ENCODE measurements around the gene HOXB3.
"Not testable (repeated sequence)": the region's sequence is repeated elsewhere in the genome, so short reads cannot be mapped to it uniquely, and the experiment has no call there.

Gene HOXB3

DNA sequence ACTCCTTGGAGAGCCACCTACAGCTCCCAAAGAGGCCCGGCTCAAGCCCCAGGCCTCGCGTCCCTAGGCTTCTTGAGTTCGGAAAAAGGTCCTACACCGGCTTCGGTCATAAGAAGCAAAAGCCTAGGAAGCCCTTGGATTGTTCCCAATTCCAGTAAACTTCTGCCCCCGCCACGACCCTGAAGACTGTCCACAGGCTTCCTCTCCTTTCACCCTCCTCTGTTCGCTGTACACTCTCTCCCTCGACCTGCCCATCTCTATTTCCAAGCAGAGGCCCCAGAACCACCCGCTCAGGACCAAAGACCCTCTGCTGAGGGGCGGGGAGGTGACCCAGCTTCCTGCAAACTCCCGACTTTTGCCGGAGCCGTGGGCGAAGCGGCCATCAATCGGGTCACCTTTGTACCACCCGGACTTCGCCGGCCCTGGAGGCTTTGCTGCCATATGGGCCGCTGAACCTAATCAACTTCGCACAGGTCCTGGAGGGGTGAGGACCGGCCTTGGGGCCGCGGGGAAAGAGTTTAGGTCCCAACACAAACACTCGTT lies 47.9 kb downstream of the HOXB3 start:
- no peak for DNase-seq

DNA sequence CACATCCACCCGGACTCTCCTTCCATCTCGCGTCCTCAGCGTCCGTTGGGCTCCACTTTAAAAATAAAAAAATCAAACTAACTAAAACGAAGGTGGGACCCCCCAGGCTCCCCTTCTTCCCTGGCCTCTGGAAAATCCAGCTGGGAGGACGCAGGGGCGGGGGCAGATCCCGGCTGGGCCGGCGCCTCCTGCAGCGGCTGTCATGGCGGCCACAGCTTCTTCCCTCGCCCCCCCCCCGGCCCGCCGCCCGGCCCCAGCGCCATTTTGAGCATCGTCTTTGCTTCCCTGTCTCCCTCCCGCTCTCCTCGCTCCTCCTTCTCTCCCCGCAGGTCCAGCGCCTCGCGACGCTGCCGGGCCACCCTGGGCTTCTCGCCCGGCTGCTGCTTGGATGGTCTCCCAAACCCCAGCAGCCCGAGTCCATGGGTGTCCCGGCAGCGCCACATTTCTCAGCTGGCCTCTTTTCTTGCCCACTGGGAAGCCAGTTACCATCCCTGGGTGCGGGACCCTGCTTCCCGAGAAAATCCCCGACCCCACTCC lies 48.4 kb downstream of the HOXB3 start:
- no peak for DNase-seq

DNA sequence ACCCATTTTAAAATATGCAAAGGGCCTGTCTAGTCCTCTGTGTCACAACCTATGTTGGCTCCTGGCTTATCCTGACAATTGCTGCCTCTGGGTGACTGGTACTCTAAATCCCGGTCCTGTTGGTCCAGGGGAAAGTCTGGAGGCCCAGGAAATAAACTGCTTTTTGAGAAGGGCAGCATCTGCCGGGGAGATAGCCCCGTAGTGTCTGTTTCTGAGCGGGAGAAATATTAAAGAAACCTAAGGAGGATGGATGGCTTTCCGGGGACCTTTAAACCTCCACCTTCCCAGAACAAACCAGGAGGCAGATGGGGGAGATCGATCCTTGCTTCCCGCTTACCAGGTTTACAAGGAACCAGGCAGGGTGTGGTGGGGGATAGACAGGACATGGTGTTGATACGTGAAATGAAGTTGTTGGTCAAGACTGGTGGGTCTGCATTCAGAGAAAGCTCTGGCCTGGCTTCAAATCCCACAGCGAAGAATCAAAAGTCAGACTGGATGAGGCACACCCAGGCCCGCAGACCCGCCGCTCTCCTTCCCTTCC lies 48.9 kb downstream of the HOXB3 start:
- DNase-seq = no peak

DNA sequence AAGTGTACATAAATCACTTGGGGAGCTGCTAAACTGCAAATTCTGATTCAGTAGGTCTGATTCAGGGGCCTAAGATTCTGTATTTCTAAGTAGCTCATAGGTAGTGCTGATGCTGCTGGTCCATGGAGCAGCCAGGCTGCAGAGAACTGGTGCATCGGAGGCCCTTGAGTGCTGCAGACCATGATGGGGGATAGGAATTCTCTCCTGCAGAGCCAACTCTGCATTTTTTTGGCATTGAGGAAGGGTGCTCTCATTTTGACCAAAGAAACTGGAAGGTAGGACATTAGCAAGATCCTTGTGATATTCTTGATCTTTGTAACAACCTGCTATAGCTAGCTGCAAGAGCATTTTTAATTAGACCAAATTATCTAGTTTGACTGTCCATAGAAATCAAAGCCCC lies 49.8 kb downstream of the HOXB3 start:
- no peak for DNase-seq

DNA sequence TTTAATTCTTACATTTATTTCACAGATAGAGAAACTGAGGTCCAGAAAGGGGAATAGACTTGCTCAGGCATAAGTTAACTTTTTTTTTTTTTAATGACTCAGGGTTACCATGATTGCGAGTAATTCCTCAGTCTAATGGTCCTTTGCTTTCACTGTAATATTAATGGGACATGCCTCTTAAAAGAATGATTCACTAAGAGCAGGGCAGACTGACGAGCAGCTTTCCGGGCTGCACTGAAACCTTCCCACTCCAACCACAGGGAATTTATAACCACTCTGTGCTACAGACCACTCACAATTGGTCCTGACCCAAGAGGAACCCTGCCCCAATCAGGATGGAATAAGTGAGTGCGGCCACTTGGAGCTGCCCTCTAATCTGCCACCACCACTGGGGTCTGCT lies 50.9 kb downstream of the HOXB3 start:
- no peak for DNase-seq

DNA sequence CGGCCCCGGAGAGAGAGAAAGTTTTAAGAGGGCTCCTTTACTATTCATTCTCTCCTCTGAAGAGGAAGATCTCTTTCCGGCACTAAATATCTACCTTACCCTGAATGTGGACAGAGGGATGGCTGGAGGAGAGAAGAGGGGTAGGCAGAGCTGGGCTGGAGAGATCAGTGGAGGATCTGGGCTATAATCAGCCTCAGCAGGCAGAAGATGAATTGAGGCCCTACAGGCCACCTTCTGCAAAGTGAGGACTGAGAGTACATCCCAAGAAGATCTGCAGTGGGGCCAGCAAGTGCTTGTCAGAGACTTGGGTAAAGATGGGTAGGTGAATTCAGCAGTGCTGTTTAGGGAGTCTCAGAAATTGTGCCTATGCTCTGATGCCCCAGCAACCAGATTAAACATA lies 52.7 kb downstream of the HOXB3 start:
- no peak for DNase-seq

DNA sequence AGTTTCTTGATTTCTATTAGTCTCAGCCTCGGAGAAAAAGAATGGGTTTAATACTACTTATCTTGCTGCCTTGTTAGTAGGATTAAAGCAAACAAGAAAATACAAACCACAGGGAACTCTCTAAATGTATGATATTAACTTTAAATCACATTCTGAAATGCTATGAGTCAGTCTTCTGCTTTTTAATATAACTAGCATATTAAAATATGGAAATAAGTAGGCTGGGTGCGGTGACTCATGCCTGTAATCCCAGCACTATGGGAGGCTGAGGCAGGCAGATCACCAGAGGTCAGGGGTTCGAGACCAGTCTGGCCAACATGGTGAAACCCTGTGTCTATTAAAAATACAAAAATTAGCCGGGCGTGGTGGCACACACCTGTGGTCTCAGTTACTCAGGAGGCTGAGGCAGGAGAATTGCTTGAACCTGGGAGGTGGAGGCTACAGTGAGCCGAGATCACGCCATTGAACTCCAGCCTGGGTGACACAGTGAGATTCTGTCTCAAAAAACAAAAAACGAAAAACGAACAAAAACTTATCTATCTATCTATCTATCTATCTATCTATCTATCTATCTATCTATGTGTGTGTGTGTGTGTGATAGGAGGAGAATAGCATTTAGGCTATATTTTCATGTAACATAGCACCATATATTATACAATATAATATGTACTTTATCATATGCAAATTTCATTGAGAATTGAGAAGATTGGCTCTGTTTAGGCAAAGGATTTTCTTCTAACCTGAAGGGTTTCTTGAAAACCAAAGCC lies 54.1 kb downstream of the HOXB3 start:
- DNase-seq = not testable (repeated sequence)

DNA sequence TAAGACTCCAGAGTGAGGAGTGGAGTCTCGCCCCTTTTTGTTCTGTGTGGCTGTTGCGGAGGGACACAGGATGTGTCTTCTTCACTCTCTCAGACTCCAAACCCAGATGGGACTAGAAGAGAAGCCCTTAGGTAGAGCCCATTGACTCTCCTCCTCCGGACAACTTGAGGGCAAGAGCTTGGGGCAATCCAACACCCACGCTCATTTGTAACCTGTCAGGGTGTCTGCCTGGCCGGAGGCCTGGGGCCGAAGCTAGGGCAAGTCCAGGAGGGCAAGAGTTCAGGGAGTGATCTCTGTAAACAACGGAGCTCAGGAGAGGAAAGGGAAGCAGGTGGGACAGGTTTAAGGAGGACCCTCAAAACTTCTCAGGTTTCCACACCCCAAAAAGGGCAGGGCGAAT lies 57.8 kb downstream of the HOXB3 start:
- DNase-seq = no peak

DNA sequence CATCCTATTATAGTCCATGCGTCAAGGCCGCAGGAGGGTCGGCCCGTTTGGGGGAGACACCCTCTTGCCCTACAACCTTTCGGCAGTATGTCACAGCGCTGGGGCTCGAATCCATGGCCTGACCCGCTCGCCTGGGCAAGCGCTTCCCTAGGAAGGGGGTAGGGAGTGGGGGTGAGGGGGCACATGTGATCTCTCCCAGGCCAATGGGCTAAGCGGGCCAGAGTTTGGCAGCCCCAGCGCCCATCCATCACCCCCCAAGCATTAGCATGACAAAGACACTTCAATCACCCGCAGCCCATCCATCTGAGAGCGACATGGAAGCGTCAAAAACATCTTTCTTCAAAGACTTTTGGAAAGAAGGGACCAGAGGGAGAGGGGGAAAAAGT lies 59.2 kb downstream of the HOXB3 start, which contains the start of gene HOXB1:
HOXB1 (minus strand) TSS at position 125 of the 386 bp plus-strand sequence; CDS start at position 18, 107 bp downstream.
- no peak for DNase-seq

DNA sequence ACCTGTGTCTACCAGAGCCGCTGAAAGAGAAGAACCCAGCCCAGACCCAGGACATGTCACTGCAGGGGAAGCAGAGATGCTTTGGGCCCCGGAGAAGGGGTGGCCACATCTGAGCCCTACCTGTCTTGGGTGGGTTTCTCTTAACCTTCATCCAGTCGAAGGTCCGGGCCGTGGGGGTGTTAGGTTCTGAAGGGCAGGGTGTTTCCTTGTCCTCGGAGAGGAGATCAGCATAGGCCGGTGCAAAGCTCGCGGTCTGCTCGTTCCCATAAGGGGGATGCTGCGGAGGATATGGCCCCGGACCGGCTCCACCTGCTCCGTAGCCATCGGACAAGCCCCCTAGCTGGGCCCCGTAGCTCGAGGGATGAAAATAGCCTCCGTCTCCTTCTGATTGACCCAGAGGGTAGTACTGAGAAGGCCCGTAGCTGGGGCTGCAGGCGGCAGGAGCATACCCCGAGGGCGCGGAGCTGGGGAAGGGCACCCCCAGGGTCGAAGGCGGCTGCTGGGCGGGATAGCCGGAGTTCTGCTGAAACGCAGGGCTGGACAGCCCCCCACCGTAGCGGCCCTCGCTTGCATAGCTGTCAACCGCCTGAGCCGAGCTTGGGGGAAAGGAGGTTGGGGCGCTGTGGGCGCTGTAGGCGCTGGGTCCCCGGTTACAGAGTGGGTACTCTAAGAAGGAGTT lies 59.7 kb downstream of the HOXB3 start:
- no peak for DNase-seq

DNA sequence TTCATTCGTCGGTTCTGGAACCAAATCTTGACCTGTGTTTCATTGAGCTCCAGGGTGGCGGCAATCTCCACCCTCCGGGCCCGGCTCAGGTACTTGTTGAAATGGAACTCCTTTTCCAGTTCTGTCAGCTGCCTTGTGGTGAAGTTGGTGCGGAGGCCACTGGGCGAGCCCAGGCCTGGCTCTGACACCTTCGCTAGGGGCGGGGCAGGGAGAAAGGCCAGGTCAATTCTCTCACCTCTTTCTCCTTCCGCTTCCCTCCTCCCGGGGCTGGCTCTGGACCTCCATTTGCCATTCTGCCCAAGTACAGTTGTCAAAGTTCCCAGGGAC lies 60.4 kb downstream of the HOXB3 start:
- DNase-seq = no peak

DNA sequence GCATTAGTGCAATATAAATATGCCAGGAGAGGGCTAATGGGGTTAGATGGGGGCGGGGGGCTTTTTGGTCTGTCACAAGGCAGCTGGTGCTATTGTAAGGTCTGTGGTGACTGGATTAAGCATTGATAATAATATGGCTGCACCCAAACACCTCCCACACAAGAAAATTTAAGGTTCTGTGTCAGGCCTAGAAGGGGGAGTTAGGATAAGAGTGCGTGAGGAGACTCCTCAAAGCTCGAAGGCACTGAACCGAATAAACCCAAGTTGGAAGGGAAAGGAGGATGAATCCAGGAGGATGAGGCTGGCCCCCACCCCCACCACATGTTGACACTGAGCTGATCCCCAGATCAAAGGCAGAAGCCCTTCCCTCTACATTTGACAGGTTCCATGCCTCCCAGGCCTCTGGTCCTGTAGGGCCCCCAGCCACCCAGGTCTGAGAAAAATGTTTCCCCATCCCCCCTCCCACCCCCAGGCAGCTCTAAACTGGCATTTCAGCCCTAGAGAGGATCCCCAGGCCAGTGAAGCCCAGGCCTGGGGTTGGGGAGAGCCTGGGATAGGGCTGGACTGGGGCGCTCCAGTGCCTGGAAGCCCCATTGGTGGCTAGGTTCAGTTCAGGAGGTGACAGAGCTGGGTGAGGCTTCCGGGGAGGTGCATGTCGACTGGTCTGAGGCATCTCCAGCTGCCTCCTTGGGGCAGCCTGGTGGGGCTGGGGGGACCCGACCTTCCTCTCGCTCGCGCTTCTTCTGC lies 60.9 kb downstream of the HOXB3 start:
- DNase-seq = no peak

DNA sequence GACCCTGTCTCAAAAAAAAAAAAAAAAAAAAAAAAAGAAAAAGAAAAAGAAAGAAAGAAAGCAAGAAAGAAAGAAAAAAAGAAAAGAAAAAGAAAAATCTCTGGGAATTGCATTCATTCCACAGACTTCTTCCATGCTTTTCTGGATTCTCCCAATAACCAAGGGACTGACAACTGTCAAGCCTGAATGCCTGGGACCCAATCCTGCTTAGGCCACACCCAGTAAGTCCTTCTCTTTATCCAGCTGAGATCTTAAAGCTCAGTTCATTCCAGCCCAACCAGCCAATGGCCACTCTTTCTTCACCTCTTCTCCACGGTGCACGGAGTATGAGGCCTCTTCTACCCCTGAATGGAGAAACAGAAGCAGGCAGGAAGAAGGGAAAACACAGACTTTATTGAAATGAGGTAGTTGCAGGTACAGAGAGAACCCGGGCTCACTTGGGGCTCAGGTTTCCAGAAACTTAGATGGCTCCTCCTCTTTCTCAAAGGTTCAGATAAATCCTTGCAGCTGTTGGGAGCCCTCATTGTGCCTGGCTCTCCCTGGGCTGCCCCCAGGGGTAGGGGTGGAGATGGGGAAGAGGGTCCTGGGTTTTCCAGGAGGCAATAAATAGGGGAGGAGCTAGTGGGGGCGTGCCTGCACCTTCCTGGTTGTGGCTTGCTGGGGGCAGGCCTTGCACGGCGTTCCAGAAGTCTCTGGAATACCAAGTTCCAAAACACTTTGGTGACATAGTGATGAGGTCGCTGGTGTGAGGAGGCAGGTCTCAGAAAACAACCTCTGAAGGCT lies 61.7 kb downstream of the HOXB3 start:
- no peak for DNase-seq

DNA sequence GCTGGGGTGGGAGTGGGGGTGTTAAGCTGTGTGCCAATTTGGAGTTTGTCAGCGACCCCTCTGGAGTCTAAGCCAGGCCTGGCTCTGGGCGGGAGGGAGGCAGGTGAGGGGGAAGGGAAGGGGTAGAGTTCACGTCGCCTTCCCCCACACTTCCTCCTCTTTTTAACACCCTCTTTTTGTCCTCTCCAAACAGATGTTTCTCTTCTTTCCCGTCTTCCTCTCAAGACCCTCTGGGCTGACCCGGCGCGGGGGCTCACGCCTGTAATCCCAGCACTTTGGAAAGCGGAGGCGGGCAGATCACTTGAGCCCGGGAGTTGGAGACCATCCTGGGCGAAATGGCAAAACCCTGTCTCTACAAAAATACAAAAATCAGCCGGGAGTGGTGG lies 62.5 kb downstream of the HOXB3 start:
- DNase-seq = no peak

DNA sequence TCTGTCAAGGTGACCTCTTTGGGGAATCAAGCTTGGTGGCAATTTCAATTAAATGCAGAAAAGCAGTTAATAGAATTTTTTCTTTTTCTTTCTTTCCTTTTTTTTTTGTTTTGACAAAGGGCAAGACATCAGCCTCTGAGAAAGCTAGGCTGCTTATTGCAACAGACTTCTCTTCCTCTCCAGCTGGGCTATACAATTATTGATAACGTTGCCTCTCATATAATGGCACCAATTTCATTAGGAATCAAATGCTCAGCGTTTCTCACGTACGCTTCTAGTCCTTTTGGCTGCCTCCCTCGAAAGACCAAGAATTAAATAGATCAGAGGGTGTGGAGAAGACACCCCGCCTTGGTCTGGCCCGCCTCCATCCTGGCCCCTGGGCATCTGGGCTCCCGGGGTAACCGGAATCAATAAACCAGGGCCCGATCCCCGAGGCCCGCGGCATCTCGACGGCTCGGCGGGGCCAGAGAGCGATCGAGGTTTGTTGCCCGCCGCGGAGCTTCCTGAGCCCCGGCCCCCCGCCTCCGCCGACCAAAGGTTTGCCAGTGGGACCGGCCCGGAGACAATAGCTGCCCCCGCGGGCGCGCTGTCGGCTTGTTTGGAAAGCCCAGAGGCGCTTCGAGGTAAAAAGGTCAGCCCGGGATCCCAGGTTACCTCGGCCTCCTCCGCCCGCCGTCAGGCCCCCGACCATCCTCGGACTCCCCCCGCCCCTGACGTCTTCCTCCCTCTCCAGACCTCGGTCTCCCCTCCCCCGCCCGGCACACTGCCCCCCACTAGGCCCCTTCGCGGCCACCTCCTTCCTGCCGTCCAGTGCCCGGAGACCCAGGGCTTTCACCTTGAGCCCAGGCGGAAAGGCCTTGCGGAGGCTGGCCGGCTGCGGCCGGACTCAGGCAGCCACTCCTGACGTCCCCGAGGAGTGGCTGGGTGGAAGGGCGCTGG lies 63.2 kb downstream of the HOXB3 start:
- DNase-seq = no peak

DNA sequence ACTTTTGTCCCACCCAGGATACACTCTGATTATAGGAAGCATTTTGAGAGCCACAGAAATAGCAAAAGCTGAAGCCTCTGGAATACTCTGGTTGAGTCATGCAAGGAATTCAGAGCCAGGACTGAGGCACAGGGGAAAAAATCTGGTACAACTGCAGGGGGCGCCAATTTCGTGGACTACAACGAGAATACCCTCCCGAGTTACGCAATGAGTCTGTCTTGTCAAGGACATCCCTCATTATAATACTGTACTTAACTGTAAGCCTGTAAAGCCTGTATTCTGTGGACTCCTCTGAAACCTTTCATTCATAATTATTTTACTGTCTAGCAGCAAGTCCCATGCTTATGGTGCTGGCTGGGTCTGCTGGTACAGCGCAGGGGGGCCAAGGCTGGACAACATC lies 67.0 kb downstream of the HOXB3 start:
- no peak for DNase-seq

DNA sequence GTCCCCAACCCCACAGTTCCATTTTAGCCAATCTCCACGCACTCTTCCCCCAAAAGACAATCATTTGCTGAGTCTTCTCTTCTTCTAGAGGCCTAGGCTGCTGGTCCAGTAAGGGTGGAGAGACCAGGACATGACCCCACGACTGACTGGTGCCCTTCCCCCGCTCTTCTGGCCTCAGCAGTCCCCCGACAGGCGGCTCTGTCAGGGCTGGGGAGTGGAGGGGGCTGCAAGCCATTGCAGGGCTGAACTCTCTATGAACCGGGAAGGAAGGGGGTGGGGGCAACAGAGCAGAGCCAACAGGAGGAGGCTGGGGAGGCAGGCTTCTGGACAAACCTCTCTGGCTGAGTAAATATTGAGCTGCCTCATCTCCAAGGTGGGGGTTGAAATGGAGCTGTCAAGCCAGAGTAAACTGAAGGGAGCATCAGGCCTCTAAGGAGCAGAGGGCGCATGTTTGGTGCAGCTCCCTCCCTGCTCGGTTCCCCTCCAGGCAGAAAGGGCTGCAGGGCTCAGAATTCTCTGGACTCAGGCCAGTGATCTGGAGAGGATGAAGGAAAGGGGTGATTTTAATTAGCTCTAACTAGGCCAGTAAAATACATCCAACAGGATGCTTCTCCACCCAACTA lies 67.9 kb downstream of the HOXB3 start:
- no peak for DNase-seq

DNA sequence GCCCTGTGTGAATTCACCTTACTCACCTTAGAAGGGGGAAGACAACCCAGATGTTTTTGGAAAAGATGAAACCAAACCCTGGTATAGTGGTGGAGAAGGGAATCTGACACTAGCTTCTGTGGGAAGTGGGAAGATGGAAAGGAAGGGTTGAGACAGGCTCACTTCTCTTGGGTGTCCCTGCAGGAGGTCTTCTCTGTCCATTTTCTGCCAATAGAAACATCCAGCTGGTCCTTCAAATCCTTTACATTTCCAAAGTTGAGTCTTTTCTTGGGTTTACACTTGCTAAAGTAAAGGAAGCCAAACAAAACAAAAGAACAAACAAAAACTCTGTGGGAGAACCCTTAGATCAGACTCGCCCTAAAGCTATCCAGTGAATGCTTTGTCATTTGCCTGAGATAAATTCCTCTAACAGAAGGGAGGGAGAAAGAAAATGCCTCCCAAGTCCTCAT lies 69.4 kb downstream of the HOXB3 start:
- no peak for DNase-seq

DNA sequence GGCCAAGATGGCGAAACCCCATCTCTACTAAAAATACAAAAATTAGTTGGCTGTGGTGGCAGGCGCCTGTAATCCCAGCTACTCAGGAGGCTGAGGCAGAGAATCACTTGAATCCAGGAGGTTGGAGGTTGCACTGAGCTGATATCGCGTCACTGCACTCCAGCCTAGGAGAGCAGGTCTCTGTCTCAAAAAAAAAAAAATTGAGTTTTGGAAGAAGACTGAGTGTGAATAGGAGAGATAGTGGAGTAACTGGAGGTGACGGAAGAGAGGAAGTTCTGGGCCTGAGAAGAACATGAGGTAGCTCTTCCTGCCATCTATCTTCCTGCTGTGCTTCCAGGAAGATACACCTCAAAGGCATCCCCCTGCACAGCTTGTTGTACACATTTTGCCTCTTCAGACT lies 70.6 kb downstream of the HOXB3 start:
- DNase-seq = no peak

DNA sequence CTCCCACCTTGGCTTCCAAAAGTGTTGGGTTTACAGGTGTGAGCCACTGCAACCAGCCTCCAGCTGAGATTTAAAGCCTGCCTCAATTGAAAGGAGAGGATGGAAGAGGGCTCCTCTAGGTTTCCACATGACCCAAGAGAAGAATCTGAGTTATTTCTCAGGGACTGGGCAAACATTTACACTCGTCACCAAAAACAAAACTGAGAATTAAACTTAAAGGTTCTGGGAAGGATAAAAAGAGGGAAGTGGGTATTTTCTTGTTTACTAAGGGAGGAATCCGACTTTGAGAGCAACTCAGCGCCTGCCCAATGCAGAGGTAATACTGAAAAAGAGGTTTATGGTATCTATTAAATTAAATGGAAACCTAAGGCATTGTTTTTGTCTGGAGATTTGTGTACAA lies 72.6 kb downstream of the HOXB3 start:
- DNase-seq = no peak

Data from DMS 273 treated with DMSO at 0.1 percent for 48 hours (cell line).